HG03159 (cell line): ENCODE measurements around the gene DNASE1L2.
A peak's percentile ranks its signal among the peaks of the same experiment; 100 is the strongest.
"Not testable (repeated sequence)": the region's sequence is repeated elsewhere in the genome, so short reads cannot be mapped to it uniquely, and the experiment has no call there.

Experiments used
- ATAC-seq: cut with Tn5 transposase; IDR thresholded peaks from one replicate; pipeline ENCODE4 v1.9.1; 2021; ENCODE audit warnings: mild to moderate bottlenecking, moderate library complexity; ENCODE audit not compliant: unreplicated experiment

DNASE1L2 gene

GRCh38 chr16:2238150-2238837 lies 2.0 kb downstream of the DNASE1L2 start:
- ATAC-seq: no peak

GRCh38 chr16:2238838-2239675 lies 2.8 kb downstream of the DNASE1L2 start:
- no peak for ATAC-seq

- not testable (repeated sequence) for ATAC-seq
These were observed 4.1 kb downstream of the DNASE1L2 start for GRCh38 chr16:2240331-2240730.

- ATAC-seq: no peak
These were observed 6.4 kb downstream of the DNASE1L2 start for GRCh38 chr16:2242598-2242997.

- no peak for ATAC-seq
These were observed 6.8 kb downstream of the DNASE1L2 start for GRCh38 chr16:2243031-2243528.

GRCh38 chr16:2243781-2244180 lies 7.5 kb downstream of the DNASE1L2 start:
- ATAC-seq: no peak

GRCh38 chr16:2244301-2244700 lies 8.1 kb downstream of the DNASE1L2 start:
- ATAC-seq: no peak

- ATAC-seq: no peak
These were observed 8.9 kb downstream of the DNASE1L2 start for GRCh38 chr16:2244926-2245795.

- ATAC-seq: no peak
These were observed 10.1 kb downstream of the DNASE1L2 start for GRCh38 chr16:2246301-2246885.

GRCh38 chr16:2250652-2251295 lies 14.5 kb downstream of the DNASE1L2 start:
- no peak for ATAC-seq

GRCh38 chr16:2251296-2252111 lies 15.3 kb downstream of the DNASE1L2 start, which contains the start of gene ECI1:
Gene ECI1 (minus strand): TSS chr16:2251587. CDS start chr16:2251566, 21 bp downstream.
- peak; percentile 80 for ATAC-seq

GRCh38 chr16:2252806-2253148 lies 16.5 kb downstream of the DNASE1L2 start:
- no peak for ATAC-seq

- ATAC-seq: no peak
These were observed 17.0 kb downstream of the DNASE1L2 start for GRCh38 chr16:2253293-2253692.

- no peak for ATAC-seq
These were observed 20.4 kb downstream of the DNASE1L2 start for GRCh38 chr16:2256531-2257140.

GRCh38 chr16:2257726-2258125 lies 21.5 kb downstream of the DNASE1L2 start:
- ATAC-seq: no peak

GRCh38 chr16:2258530-2258929 lies 22.3 kb downstream of the DNASE1L2 start:
- ATAC-seq: not testable (repeated sequence)

GRCh38 chr16:2260250-2260649 lies 24.0 kb downstream of the DNASE1L2 start:
- ATAC-seq: no peak

GRCh38 chr16:2263026-2263425 lies 26.8 kb downstream of the DNASE1L2 start:
- not testable (repeated sequence) for ATAC-seq

GRCh38 chr16:2266887-2267286 lies 30.6 kb downstream of the DNASE1L2 start:
- ATAC-seq: not testable (repeated sequence)
